AG09309 (cell line): ENCODE results near the gene LGSN.
"Not testable (repeated sequence)": the region's sequence is repeated elsewhere in the genome, so short reads cannot be mapped to it uniquely, and the experiment has no call there.

Experiments used
- DNase-seq: peaks from one replicate; pipeline ENCODE4 v3.0.0-alpha.2; 2010; ENCODE audit warnings: low read depth
- H3K4me3 ChIP-seq: 2 replicates; pipeline ENCODE4 v1.5.1; 2011; ENCODE audit warnings: mild to moderate bottlenecking, low read depth, low read length, moderate library complexity; ENCODE audit not compliant: control insufficient read depth
- CTCF ChIP-seq: IDR thresholded peaks from 2 replicates; pipeline ENCODE4 v1.5.1; 2011; ENCODE audit warnings: mild to moderate bottlenecking, low read depth, low read length, inconsistent platforms; ENCODE audit not compliant: insufficient read depth, control insufficient read depth; ENCODE audit errors: missing control alignments

LGSN gene

GRCh38 chr6:63319939-63320338, at the start of gene LGSN:
Gene LGSN, minus strand, starts transcription at chr6:63319983. Its CDS starts 40 bp downstream, at chr6:63319943.
- no peak for DNase-seq
- H3K4me3 ChIP-seq: no peak within 1 kb of the TSS
- TF ChIP-seq CTCF: no peak

GRCh38 chr6:63368347-63368746, 48.6 kb upstream of the LGSN start:
- no peak overlapping the region for H3K4me3 ChIP-seq
- no peak for TF ChIP-seq CTCF
- no peak for DNase-seq

DNA sequence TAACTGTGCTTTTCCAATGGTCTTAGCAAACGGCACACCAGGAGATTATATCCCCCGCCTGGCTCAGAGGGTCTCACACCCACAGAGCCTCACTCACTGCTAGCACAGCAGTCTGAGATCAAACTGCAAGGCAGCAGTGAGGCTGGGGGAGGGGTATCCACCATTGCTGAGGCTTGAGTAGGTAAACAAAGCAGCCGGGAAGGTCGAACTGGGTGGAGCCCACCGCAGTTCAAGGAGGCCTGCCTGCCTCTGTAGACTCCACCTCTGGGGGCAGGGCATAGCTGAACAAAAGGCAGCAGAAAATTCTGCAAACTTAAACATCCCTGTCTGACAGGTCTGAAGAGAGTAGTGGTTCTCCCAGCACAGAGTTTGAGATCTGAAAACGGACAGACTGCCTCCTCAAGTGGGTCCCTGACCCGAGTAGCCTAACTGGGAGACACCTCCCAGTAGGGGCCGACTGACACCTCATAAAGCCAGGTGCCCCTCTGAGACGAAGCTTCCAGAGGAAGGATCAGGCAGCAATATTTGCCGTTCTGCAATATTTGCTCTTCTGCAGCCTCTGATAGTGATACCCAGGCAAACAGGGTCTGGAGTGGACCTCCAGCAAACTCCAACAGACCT, 42.8 kb upstream of the LGSN start:
- not testable (repeated sequence) for DNase-seq, H3K4me3 ChIP-seq

DNA sequence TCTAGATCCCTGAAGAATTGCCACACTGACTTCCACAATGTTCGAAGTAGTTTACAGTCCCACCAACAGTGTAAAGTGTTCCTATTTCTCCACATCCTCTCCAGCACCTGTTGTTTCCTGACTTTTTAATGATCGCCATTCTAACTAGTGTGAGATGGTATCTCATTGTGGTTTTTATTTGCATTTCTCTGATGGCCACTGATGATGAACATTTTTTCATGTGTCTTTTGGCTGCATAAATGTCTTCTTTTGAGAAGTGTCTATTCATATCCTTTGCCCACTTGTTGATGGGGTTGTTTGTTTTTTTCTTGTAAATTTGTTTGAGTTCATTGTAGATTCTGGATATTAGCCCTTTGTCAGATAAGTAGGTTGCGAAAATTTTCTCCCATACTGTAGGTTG, 37.6 kb upstream of the LGSN start:
- DNase-seq, H3K4me3 ChIP-seq: not testable (repeated sequence)

DNA sequence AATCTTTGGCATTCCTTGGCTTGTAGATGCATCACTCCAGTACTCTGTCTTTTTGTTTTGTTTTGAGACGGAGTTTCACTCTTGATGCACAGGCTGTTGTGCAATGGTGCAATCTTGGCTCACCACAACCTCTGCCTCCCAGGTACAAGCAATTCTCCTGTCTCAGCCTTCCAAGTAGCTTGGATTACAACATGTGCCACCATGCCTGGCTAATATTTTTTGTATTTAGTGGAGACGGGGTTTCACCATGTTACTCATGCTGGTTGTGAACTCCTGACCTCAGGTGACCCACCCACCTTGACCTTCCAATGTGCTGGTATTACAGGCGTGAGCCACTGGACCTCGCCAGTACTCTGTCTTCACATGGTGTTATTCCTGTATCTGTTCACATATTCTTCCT, 35.8 kb upstream of the LGSN start:
- H3K4me3 ChIP-seq: no peak overlapping the region
- no peak for DNase-seq
- no peak for TF ChIP-seq CTCF

- no peak for TF ChIP-seq CTCF
- no peak for DNase-seq
- no peak overlapping the region for H3K4me3 ChIP-seq
Observed at GRCh38 chr6:63353286-63353630, 33.5 kb upstream of the LGSN start.

DNA sequence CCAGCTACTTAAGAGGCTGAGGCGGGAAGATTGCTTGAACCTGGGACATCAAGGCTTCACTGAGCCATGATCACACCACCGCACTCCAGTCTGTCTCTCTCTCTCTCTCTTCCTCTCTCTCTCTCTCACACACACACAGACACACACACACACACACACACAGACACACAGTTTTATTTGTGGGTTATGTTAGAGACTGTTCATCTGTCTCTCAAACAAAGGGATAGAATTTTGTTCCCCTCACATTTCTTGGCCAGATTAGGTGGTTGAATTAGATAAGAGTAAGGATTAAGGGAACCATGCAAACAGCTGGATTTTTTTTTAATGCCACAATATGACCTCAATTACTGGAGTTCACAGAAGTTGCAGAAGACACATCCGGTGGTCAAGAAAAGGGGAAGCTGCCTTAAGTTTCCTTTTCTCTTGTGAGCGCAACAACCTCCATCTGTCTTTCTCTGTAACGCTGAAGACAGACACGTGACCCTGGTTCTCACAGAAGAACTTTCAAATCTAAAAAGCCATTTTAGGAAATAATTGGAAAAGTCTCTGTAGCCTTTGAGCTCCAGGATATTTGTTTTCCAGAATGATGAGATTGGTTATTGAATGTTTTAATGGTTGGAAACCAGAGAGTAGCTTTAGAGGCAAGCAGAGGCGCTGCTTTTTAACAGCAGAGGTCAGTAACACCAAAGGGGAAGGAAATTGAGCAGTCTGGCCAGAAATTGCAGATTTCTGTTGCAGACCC, 32.9 kb upstream of the LGSN start:
- no peak for DNase-seq
- peak; percentile 56 for TF ChIP-seq CTCF
- H3K4me3 ChIP-seq: no peak overlapping the region
